SIG-M5 treated with dmso at 0.1 percent for 504 hours (cell line): Measurements from ENCODE around the gene AKNA.

Source experiments
- DNase-seq: peaks from one replicate; lab custom pipeline; 2025; ENCODE audit not compliant: unreplicated experiment; lab: John Stamatoyannopoulos, UW

Gene AKNA

DNA sequence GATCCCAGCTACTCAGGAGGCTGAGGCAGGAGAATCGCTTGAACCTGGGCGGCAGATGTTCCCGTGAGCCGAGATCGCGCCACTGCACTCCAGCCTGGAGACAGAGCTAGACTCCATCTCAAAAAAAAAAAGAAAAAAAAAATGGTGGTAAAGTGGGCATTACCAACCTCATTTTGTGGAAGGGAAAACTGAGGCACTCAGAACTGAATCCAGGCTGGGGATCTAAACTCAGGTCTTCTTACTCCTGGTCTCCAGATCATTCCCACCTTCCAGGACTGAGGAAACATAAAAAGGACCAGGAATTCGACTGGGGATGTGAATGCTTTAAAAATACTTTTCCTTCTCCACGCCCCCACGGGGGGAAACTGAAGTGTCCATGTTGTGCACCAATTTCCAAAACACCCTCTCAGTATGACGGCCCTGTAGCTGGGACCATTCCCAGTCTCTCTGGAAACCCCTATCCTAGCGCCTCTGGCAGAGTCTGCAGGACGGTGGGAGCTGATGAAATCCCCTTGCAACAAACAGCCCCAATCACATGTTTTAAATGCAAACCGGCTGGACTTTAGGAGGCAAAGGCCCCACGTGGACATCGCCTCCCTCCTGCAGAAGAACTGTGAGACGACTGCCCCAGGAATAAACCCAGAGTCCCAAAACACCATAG lies 8.9 kb upstream of the AKNA start:
- no peak for DNase-seq

DNA sequence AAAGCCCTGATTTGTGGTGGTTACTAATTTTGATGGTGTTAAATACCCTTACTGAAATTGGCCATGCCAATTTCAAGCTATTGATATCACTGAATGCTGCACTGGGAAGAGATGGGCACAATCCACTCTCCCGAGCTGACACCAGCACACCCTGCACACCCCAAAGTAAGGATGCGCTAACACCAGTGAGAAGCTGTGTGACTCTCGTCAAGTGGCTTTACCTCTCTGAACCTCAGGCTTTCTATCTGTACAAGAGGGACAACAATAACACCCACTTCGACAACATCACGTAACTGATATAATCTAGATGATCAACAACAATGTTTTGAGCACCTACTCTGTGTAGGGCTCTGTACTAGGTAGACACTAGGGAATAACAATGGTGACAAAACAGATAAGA lies 8.0 kb upstream of the AKNA start:
- DNase-seq: no peak

DNA sequence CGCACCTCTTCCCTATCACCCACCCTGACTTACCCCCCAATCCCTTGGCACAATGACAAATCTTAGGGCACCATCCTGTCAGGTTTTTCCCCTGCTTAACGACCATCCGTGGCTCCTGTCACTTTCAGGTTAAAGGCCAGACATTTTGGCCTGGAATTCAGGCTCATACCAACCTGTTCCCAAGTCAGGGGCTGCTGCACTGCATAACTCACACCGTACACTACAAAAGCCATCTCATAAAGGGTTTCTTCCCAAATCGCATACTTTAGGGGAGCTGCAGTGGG lies 7.5 kb upstream of the AKNA start:
- no peak for DNase-seq

DNA sequence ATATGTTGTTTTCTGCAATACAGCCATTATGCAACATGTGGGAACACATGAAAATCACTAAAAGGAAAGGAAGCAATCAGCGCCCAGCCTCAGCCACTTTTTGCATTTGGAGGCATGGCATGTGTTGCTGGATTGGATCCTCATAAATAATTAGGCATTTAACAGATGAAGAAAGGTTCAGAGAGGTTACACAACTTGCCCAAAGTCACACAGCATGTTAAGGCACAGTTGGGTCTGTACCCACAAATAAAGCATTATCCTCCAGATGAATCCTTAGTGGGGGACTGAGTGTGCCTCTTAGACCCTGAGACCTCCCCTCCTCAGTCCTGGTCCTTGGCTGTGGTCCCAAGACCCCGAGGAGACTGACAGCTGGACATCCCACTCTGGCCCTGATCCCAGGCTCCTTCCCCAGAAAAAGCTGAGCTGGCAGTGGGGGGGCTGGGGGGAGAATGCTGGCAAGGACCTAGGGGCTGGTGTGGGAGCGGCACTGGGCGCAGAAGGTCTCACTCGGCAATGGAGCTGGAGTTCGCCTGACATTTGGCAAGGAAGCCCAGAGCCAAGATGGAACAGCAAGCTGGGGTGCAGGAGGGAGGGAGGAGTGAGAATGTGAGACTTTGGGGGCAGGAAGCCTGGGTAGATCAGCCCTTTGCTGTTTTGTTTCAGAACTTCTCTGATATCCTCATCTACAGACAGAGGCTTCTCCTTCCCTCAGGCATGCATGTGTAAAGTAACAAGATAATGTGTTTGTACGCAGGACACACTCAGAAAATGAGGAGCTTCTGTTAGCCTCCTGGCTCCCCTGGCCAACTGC lies 6.9 kb upstream of the AKNA start:
- DNase-seq: no peak

DNA sequence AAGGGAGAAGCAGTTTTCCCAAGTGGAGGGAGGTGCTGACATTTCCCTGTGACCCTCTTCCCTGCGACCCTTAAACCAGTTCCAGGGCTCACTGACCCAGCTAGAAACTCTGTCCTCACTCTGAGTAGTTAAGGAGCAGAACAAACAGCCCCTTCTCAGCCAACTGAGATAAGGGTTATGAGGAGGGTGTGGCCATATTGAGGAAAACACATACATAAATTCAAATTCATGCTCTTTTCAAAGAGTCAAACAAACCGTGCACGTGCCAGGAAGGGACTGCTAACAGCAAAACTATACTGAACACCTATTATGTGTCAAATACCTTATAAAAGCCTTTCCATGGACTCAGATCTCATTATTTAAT lies 4.9 kb upstream of the AKNA start:
- DNase-seq: no peak

DNA sequence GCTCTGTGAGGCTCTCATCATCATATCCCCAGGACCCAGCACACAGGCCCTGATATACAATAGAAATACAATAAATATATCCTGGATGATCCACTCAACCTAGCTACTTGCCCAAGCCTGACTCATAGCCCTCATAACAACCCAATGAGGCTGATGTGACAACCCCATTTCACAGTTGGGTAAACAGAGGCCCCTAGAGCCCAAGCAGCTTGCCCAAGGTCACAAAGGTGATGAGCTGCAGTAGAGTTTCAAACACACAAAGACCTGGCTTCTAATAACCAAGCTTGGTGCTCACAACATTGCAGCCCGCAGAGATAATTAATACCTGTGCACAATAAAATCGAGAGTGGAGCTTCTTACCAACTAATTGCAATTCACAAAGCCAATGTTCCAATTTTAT lies 3.2 kb upstream of the AKNA start:
- no peak for DNase-seq

DNA sequence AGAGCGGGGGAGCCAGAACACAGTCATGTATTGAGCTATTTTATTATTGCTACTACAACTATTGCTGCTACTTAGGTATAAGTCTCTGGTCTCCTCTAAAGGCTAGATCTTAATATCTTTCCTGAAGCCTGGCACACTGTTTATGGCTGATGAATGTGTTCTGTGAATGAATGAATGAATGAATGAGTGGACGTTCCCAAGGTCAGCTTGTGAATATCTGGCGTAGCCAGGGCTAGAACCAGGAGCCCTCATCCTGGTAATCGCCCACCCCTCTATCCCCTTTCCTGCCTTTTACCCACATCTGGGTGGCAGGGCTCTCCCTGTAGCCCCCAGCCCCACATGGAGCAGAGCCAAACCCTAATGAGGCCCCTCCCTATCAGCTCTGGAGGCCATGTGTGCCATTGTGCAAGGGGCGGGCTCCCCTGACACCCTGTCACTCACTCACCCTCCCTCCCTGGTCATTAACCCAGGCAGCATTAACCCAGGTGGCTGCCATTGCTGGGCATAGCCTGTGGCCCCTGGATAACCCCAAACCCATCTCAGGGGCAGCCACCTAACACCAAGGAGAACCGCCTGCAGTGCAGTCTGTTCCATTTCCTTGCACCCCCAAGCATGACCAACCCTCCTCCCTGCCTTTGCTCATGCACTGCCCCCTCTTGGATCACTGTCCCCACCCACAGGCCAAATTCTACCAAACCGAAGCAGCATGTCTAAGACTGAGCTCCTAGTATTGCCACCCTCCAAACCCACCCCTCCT lies 2.0 kb upstream of the AKNA start:
- no peak for DNase-seq

DNA sequence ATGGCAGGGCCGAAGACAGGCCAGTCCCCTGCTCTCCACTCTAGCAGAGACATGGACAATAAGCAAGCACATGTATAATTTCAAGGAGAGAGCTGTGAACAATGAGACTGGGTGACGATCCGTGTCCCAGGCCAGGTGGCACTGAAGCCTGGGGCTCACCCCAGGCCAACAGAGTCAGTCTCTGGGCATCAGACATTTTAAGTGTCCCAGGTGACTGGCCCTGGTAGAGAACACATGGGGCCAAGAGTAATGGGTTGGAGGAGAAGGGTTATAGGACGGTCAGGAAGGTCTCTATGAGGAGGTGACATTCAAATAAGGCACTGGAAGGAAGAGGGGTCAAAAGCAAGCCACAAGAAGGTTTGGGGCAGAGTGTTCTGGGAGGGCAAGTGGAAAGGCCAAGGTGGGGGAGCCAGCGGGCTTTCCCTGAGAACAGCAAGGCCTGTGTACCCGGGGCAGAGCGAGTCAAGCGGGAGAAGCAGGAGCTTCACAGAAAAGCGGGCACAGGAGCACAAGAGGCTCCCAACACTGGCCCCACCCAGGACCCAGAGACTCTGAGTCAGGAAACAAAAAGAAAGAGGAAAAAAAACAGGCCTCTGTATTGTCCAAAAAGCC lies 1.1 kb upstream of the AKNA start:
- no peak for DNase-seq

DNA sequence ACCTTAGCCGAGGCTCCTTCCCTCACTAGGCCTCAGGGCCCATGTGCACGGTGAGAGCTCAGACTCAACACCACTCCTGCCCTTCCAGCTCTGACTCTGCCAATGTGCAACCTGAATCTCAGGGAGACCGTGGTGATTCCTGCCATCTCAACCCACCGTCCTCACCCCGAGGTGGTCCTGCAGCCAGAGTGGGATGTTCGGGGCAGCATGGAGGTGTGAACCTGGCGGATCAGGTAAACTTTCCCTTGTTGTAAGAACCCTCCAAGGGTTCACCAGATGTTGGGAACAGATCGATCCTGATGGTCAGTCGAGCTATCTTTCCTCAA lies 538 bp upstream of the AKNA start:
- no peak for DNase-seq

DNA sequence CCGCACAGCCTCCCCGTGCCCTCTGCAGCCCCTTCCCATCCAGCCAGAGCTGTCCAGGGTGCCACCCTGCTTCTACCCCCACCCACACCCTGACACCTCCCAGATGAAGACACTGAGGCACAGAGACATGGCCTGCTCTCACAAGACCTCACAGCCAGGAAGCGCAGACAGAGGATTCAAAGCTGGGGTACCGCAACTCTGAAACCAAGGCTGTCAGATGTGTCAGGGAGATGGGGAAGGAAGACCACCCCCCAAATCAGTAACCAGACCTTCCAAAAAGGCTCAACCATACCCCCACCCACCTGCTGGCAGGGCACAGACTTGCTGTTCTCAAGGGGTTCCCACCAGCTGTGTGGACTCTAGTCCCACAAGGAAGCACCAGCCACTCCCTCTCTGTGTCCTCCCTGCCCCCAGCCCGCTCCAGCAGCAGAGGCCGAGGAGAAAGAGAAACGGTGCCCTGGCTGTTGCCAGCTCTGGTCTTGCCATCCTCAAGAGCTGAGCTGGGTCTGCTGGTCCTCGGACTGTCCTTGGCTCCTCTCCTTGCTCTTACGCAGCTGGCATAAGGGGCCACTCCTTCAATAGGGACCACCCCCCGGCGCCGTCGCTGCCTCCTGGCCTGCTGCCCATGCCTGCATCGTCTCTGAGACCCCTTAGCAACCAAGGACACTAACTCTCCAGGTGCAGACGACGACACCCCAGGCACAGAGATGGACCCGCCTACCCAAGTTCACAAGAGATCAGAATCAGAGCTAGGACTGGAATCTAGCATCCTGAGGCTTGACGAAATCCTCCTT lies 699 bp downstream of the AKNA start:
- no peak for DNase-seq

DNA sequence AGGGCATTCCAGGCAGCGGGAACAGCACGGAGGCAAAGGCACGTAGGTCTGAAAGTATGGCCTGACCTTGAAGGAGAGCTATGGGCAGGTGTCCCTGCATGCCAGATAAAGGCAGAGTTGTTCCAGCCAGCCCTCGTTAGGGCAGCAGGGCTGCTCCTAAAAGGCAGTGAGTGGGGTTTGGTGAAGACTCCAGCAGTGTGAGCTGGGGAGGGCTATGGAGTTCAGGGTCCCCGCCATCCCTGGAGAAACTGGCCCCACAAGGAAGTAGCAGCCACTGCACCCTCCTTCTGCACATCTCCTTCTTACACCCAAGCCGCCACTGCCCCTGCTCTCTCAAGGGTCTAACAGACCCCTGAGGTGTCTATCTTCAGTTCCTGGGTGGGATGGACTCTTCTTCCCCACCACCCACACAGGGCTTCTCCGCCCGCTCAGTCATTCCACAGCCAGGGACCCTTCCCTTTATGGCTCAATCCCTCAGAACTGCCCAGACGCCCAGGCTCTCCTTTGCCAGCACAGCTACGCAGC lies 1.4 kb downstream of the AKNA start:
- no peak for DNase-seq

DNA sequence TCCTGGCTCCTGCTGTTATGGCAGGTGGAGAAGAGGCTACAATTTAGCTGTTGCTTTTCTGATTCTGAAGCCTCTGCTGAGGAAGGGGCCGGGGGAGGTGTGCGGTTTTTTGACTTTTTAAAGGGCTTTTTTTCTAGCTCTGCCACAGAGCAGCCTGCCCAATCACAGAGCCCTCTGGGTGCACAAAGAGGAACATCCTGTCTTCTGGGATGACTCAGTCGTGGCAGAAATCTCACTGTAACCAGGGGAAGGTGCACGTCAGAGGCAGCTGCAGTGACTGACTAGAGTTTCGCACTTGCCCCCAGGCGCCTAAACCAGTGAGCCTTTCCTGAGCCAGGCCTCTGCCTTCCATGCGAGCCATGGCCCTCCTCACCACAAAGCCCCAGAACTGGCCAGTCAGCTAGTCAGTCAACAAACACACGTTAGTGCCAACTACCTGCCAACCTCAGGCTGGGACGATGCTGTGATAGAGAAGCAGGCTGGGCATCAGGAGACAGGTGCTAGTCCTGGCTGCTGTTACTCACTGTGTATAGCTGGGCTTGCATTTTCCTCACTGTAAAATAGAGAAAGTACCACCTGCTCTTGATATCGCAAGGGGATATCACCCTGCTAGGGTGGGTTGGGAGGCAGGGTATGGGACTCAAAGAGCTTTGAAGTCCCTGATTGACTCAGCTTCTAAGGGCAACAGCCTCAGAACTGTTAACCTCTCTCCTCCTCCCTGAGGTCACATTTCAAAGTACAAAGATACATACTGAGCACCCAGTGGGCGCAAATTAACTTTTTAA lies 2.2 kb downstream of the AKNA start:
- peak; percentile 96 for DNase-seq

DNA sequence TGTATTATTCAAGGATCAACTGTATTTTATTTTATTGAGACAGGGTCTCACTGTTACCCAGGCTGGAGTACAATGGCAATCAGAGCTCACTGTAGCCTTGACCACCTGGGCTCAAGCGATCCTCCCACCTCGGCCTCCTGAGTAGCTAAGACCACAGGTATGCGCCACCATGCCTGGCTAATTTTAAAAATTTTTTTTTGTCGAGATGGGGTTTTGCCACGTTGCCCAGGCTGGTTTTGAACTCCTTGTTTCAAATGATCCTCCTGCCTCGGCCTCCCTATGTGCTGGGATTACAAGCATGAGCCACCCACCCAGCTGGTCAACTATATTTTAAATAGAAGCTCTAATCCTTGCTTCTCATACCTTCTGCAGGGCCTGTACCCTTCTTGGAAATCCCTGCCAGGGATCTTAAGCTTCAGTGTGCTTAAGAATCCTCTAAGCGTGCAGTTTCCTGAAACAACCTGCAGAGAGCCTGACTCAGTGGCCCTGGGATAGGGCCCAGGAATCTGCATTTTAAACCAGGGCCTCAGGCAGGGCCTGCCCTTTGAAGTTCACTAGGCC lies 2.9 kb downstream of the AKNA start:
- no peak for DNase-seq

DNA sequence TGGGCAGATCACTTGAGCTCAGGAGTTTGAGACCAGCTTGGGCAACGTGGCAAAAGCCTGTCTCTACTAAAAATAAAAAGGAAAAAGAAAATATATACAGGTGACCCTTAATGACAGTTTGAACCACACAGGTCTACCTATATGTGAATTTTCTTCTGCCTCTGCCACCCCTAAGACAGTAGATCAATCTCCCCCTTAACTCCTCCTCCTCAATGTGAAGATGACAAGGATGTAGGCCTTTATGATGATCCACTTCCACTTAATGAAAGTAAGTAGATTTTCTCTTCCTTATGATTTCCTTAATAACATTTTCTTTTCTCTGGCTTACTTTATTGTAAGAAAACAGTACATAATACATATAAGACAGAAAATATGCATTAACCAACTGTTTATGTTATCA lies 3.4 kb downstream of the AKNA start:
- no peak for DNase-seq

DNA sequence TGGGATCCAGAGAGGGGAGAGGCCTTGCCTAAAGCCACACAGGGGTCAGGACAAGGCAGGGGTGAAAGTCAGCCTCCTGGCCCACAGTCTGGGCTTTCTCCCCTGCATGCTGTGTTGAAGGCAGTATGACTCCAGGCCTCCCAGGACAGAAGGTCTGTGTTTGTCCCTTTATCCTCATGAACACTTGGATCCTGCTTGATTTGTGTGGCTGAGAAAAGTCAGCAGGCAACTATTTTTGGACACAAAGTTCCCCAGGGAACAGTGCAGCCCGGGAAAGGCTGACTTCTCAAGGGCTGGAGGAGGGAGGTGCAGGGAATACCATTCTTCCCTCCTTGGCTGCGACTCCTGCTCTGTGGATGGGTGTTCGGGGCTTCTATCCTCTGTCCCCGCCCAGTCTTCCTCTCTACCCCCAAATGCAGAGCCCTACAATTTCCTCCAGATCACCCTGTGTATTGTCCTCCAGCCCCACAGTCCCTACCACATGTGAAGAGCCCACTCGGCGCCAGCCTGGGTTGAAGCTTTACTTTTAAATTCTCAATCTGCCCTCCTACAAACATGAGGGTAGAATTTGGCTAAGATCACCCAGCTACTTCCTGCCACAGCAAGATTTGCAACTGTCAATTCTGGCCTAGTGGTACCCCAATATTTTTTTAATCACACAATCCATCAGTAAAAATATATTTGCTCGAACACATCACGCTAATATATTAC lies 4.1 kb downstream of the AKNA start:
- no peak for DNase-seq

DNA sequence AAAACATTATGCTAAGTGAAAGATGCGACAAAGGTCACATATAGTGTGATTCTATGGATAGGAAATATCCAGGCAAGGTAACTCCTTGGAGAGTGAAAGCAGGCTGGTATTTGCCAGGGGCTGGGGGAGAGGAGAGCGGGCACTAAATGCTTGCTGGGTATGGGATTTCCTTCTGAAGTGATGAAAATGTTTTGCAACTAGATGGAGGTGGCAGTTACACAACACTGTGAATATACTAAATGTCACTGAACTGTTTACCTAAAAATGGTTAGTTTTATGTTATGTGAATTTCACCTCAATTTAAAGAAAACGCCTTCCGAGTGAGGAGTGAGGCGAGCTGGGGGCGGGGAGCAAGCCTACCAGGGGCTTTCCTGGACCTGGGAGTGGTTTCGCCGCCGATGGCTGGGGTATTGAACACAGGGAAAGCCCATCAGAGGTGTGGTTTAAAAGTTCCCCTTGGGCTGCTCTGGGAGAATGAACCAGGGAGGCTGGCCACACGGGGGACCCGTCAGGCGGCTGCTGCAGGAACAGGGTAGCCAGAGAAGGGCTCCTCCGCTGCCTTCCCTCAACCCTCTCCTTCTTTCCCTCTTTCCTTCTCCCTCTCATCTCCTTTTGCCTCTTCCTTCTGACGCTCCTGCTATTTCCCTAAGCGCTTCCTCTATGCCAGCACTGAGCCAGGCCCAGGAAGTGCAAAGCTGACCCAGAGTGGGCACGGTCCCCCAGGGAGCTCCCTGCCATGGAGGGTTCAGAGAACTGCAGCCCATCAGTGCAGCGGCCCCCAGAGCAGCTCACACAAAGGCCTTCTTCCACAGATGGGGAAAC lies 4.9 kb downstream of the AKNA start:
- DNase-seq: peak; percentile 74

DNA sequence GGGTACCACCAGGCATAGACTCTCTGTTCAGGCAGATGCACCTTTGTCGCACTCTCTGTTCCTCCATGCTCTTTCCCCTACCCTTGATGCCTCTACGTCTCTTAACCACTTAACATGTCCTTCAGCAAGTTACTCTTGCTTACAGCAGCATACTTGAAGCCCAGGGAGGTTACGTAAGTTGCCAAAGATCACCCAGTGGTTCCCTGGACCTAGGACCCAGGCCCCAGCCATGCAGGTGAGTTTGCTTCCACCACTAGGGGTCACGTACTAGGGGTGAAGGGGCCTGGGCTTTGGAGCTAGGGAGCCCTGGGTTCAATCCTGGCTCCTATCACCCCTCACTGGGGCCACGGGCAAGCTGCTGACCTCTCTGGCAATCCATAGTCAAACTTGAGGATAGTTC lies 8.9 kb downstream of the AKNA start:
- no peak for DNase-seq

DNA sequence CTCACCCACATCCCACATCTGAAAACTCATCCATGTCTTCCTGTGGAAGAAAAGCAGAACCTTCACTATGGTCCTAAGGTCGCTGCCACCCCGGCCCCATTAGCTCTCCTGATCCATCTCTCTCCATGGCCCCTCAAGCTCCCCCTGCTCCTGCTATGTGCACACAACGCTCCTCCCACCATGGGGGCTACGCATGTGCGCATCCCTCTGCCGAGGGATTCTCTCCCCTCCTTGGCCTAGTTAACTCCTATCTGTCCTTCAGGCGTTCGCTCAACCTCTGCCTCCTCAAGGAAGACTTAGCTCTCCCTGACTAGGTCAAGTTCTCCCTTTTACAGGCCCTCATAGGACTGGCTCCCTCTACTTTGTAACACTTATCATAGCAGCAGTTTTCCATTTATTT lies 9.8 kb downstream of the AKNA start:
- no peak for DNase-seq
